Ovary (tissue), 3 donors: ENCODE data around the gene ASCL2.

Experiments
- EP300 ChIP-seq: sonication (generic); formaldehyde crosslinking; IDR thresholded peaks from one replicate; pipeline ENCODE4 v1.6.1; 2017; ENCODE audit warnings: antibody characterized with exemption
- POLR2A ChIP-seq: fragments of 450-650 bp; IDR thresholded peaks from one replicate; pipeline ENCODE4 v1.6.1; 2017; ENCODE audit warnings: antibody characterized with exemption, mild to moderate bottlenecking, moderate library complexity
- TF ChIP-seq, protein P1 (sequence below), 3 donors: fragments of 450-650 bp in 2 of 3; fragments of 200-600 bp in 1 of 3; IDR thresholded peaks; one replicate each; pipeline versions ENCODE4 v1.5.1 to v1.8.0; 2016 to 2022; ENCODE audit warnings: antibody characterized with exemption in 3 of 3, mild to moderate bottlenecking in 1 of 3
- donor health status: DM: no; HTN: no; CAD: no.

DNA sequence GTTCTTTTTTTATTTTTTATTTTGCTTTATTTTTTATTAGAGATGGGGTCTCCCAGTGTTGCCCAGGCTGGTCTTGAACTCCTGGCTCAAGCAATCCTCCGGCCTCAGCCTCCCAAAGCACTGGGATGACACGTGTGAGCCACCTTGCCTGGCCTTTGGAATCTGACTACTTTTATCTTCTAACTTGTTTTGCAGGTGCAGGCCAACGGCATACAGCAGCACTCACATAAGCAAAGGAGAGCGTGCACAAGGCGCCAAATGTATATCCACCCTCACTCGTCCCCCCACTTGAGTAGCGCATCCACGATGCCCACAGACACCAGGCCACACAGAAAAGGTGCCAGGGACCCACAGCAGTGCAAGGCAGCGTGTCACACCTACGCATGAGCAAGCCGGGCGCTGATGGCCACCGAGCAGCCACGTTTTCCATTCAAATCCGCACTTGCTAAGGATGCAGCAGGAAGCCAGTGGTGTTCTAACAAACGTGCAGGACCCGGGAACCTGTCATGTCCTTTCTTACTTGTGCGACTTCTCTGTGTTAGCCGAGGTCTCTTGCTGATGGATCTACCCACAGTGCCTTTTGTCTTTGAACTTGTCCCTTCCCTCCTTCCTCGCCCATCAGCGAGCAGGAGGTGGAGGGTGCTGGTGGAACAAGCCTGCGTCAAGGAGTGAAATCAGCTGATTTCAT, 5.9 kb downstream of the ASCL2 start:
- TF ChIP-seq, protein P1, sequence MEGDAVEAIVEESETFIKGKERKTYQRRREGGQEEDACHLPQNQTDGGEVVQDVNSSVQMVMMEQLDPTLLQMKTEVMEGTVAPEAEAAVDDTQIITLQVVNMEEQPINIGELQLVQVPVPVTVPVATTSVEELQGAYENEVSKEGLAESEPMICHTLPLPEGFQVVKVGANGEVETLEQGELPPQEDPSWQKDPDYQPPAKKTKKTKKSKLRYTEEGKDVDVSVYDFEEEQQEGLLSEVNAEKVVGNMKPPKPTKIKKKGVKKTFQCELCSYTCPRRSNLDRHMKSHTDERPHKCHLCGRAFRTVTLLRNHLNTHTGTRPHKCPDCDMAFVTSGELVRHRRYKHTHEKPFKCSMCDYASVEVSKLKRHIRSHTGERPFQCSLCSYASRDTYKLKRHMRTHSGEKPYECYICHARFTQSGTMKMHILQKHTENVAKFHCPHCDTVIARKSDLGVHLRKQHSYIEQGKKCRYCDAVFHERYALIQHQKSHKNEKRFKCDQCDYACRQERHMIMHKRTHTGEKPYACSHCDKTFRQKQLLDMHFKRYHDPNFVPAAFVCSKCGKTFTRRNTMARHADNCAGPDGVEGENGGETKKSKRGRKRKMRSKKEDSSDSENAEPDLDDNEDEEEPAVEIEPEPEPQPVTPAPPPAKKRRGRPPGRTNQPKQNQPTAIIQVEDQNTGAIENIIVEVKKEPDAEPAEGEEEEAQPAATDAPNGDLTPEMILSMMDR (IDR thresholded peaks at IDR 0.05) = no peak
- TF ChIP-seq POLR2A (no peak), EP300 (no peak)
